Ascending aorta (tissue), 2 donors: ENCODE results near the gene ARHGAP26. TPM values are rescaled to one million over a fixed set of nuclear protein-coding genes. Genes with fewer than 3 reads are reported as not detected.

Experiments
- DNase-seq, 2 donors: peaks; one replicate each; pipeline ENCODE4 v3.0.0-alpha.2; 2019; ENCODE audit warnings: low spot score in 2 of 2
- H3K27ac ChIP-seq, 2 donors: fragments of 200-600 bp; sonication (generic); one replicate each; pipeline ENCODE4 v1.5.1; 2016 to 2017; ENCODE audit warnings: mild to moderate bottlenecking in 1 of 2
- H3K27me3 ChIP-seq: fragments of 200-600 bp; sonication (generic); one replicate; pipeline ENCODE4 v1.5.1; 2017
- H3K36me3 ChIP-seq, 2 donors: fragments of 200-600 bp; sonication (generic); one replicate each; pipeline ENCODE4 v1.5.1; 2016
- H3K4me1 ChIP-seq, 2 donors: fragments of 200-600 bp; sonication (generic); one replicate each; pipeline ENCODE4 v1.5.1; 2016 to 2017; ENCODE audit warnings: mild to moderate bottlenecking in 1 of 2
- H3K4me3 ChIP-seq, 2 donors: fragments of 200-600 bp; sonication (generic); one replicate each; pipeline ENCODE4 v1.5.1; 2016 to 2017; ENCODE audit warnings: mild to moderate bottlenecking in 1 of 2
- H3K9me3 ChIP-seq, 2 donors: fragments of 200-600 bp; sonication (generic); one replicate each; pipeline ENCODE4 v1.5.1; 2016
- intact Hi-C: fragments of 100-400 bp; cut with DNase I; formaldehyde crosslinking; loops from one replicate; pipeline ENCODE4 v1.15.1; 2023
- total RNA-seq: library from RNA; depleted of rRNA; stranded (reverse); fragments of >200 nt; gene quantifications from one replicate; pipeline ENCODE4 v1.1.0, GENCODE V29; 2016
- TF ChIP-seq, protein P1 (sequence below), 3 experiments: fragments of 200-600 bp in 2 of 3; fragments of 450-650 bp in 1 of 3; sonication (generic) in 2 of 3; IDR thresholded peaks; one replicate each; pipeline ENCODE4 v1.5.1; 2016 to 2019; ENCODE audit warnings: antibody characterized with exemption in 3 of 3, mild to moderate bottlenecking in 1 of 3, moderate library complexity in 1 of 3

ARHGAP26 gene
- total RNA-seq, 1 donor from 2014 or later: 34.9 TPM

DNA sequence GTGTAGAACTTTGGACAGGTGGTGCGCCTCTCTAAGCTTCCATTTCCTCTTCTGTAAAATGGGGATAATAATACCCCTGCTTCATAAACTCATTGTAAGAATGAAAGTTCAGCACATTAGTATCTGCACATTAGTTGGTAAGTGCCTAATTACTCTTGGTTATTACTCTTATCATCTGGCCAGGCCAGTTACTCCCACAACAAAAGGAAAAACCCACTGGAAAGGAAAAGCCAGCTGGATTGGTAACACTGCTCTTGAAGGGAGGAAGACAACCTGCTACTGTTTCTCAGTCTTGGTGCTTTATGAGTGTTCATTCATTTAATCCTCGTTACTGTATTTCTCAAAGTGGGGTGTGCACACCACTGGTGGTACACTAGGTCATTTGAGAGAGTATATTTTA, 251.4 kb downstream of the ARHGAP26 start:
- intact Hi-C loops: loop anchor here (5.0 kb wide), 1 partner anchor 801 kb away; no protein-coding TSS in a partner anchor
- peaks cover 0 to 7% of the 10 kb centered on the region in 2 donors for H3K4me1 ChIP-seq
- TF ChIP-seq, protein P1, sequence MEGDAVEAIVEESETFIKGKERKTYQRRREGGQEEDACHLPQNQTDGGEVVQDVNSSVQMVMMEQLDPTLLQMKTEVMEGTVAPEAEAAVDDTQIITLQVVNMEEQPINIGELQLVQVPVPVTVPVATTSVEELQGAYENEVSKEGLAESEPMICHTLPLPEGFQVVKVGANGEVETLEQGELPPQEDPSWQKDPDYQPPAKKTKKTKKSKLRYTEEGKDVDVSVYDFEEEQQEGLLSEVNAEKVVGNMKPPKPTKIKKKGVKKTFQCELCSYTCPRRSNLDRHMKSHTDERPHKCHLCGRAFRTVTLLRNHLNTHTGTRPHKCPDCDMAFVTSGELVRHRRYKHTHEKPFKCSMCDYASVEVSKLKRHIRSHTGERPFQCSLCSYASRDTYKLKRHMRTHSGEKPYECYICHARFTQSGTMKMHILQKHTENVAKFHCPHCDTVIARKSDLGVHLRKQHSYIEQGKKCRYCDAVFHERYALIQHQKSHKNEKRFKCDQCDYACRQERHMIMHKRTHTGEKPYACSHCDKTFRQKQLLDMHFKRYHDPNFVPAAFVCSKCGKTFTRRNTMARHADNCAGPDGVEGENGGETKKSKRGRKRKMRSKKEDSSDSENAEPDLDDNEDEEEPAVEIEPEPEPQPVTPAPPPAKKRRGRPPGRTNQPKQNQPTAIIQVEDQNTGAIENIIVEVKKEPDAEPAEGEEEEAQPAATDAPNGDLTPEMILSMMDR (IDR thresholded peaks at IDR 0.05): no peak

DNA sequence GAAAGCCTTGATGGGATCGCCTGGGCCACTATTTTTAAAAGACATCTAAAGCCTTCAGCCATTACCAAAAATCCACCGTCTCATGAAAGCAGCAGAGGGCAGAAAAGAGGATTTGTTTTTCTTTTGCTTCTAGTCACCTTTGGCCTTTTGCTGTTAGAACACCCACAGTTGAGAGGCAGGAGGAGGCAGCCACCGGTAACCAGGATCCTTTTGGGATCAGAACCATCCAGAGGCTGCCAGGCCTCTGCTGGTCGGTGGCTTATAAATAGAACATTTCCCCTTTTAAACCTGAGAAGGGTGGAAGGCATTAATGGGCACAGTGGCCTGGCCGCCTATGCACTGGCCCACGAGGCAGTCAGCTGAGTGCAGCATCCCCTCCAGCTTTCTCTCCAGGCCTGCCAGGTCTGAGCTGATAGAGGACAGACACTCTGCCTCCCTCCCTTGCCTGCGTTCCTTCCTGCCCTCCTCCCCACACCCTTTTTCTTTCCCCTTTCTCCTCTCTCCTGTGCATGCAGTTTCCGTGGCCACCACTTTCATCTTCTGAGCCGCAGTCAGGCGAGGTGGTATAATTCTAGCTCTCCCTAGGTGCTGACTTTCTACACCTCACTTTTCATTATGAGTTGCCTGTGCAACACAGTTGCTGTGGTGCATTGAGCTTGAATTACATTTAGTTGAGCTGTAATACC, 253.4 kb downstream of the ARHGAP26 start:
- Histone ChIP-seq H3K9me3 (no peaks in the 10 kb centered on the region), H3K27me3 (no peaks in the 10 kb centered on the region), H3K4me1 (peaks cover 0 to 7% of the 10 kb centered on the region in 2 donors), H3K36me3 (peaks cover 0 to 4% of the 10 kb centered on the region in 2 donors), H3K4me3 (no peak overlapping the region), H3K27ac (peak overlapping the region in 1 of 2 donors; percentile 16)
- DNase-seq: no peak
- TF ChIP-seq, protein P1 (IDR thresholded peaks at IDR 0.05): no peak
- intact Hi-C loops: loop anchor here (5.0 kb wide), 1 partner anchor 799 kb away; no protein-coding TSS in a partner anchor

More for the DNA sequence above, 251.4 kb downstream of the ARHGAP26 start:
- Histone ChIP-seq H3K4me3 (no peak overlapping the region), H3K36me3 (peaks cover 0 to 4% of the 10 kb centered on the region in 2 donors), H3K27ac (no peak overlapping the region), H3K9me3 (no peaks in the 10 kb centered on the region), H3K27me3 (no peaks in the 10 kb centered on the region)
- no peak for DNase-seq

DNA sequence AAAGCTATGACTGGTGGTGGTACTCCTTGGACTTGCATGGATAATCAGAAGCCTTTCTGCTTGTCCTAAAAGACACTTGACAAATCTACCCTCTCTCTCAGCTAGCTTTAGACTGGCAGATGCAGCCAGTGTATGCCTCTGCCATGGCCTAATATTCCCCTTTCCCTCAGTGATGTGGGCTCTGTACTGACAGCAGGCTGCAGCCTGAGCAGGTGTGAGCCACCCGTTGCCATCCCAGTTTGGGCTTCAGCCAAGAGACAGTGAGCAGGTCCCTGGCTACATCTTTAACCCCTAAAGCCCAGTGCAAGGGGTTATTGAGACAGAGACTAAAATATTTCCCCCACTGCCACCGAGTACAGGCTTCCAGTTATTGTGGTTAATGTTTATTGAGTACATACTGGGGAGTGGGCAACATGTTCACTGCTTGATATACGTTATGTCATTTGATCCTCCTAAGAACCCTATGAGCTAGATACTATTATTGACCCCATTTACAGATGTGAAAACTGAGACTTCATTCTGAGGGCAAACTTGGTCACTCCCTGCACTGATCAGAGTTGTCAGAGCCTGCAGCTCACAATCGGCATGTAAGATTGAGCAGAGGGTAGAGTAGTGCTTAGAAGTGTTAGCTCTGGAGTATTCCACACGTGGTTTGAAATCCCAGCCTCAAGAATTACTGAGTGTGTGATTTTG, 254.2 kb downstream of the ARHGAP26 start:
- H3K36me3 ChIP-seq: peaks cover 0 to 4% of the 10 kb centered on the region in 2 donors
- peaks cover 0 to 7% of the 10 kb centered on the region in 2 donors for H3K4me1 ChIP-seq
- no peak overlapping the region for H3K4me3 ChIP-seq
- no peak overlapping the region for H3K27ac ChIP-seq
- no peaks in the 10 kb centered on the region for H3K9me3 ChIP-seq
- intact Hi-C loops: loop anchor here (5.0 kb wide), 1 partner anchor 798 kb away; no protein-coding TSS in a partner anchor
- no peaks in the 10 kb centered on the region for H3K27me3 ChIP-seq
- DNase-seq: no peak
- TF ChIP-seq, protein P1 (IDR thresholded peaks at IDR 0.05): no peak

DNA sequence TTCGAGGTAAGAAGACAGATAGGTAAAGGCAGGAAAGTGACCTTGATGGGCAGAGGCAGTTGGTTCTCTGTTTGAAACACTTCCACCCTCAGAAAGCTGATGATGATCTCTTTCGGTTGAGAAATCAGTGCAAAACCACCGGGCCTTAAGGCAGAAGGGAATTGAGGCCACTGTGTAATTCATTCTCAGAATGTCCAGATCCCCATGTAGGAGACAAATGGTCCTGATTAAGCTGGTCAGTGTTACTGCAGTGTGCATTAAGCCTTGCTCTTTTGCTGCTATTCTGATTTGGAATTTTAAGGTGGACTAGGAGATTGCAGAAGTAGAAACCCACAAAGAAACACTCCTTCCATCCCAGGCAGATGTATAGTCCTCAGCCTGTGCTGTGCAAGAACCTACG, 255.2 kb downstream of the ARHGAP26 start:
- H3K9me3 ChIP-seq: no peaks in the 10 kb centered on the region
- H3K4me3 ChIP-seq: no peak overlapping the region
- no peaks in the 10 kb centered on the region for H3K27me3 ChIP-seq
- TF ChIP-seq, protein P1 (IDR thresholded peaks at IDR 0.05): no peak
- peaks cover 0 to 7% of the 10 kb centered on the region in 2 donors for H3K4me1 ChIP-seq
- no peaks in the 10 kb centered on the region for H3K36me3 ChIP-seq
- intact Hi-C loops: no loop called here
- H3K27ac ChIP-seq: no peak overlapping the region
- no peak for DNase-seq

DNA sequence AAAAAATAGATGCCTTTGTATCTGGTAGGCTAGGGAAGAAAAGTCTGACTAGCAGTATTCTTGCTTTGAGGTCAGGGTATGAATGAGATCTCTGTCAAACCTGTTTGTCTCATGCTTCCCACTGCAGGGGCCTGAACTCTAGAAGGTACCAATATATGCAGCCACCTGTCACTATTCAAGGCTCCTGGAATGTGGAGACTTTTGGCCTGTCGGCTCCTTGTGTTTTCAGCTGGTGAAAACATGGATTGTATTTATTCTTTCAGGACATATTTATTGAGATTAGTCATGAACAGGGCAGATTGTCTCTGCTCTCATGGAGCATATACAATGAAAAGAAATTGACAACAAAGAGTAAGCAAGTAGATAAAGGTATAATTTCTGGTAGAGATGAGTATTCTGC, 255.8 kb downstream of the ARHGAP26 start:
- H3K4me1 ChIP-seq: peaks cover 0 to 7% of the 10 kb centered on the region in 2 donors
- no peak for DNase-seq
- H3K36me3 ChIP-seq: no peaks in the 10 kb centered on the region
- TF ChIP-seq, protein P1 (IDR thresholded peaks at IDR 0.05): no peak
- H3K4me3 ChIP-seq: no peak overlapping the region
- intact Hi-C loops: no loop called here
- H3K27ac ChIP-seq: no peak overlapping the region
- no peaks in the 10 kb centered on the region for H3K9me3 ChIP-seq
- no peaks in the 10 kb centered on the region for H3K27me3 ChIP-seq
